Erythroblast (primary cell): Measurements from ENCODE around the gene RIF1.

ENCODE experiments used
- DNase-seq, 2 experiments: peaks; one replicate each; lab custom pipeline; 2025; lab: John Stamatoyannopoulos, UW
- GATA1 ChIP-seq: IDR thresholded peaks from 2 replicates; pipeline ENCODE4 v1.6.1; 2011; ENCODE audit warnings: low read depth, mild to moderate bottlenecking, control low read depth, low read length, moderate library complexity
- POLR2A ChIP-seq: IDR thresholded peaks from 2 replicates; pipeline ENCODE4 v1.6.1; 2011; ENCODE audit warnings: mild to moderate bottlenecking, low read length

Gene RIF1, protein sequence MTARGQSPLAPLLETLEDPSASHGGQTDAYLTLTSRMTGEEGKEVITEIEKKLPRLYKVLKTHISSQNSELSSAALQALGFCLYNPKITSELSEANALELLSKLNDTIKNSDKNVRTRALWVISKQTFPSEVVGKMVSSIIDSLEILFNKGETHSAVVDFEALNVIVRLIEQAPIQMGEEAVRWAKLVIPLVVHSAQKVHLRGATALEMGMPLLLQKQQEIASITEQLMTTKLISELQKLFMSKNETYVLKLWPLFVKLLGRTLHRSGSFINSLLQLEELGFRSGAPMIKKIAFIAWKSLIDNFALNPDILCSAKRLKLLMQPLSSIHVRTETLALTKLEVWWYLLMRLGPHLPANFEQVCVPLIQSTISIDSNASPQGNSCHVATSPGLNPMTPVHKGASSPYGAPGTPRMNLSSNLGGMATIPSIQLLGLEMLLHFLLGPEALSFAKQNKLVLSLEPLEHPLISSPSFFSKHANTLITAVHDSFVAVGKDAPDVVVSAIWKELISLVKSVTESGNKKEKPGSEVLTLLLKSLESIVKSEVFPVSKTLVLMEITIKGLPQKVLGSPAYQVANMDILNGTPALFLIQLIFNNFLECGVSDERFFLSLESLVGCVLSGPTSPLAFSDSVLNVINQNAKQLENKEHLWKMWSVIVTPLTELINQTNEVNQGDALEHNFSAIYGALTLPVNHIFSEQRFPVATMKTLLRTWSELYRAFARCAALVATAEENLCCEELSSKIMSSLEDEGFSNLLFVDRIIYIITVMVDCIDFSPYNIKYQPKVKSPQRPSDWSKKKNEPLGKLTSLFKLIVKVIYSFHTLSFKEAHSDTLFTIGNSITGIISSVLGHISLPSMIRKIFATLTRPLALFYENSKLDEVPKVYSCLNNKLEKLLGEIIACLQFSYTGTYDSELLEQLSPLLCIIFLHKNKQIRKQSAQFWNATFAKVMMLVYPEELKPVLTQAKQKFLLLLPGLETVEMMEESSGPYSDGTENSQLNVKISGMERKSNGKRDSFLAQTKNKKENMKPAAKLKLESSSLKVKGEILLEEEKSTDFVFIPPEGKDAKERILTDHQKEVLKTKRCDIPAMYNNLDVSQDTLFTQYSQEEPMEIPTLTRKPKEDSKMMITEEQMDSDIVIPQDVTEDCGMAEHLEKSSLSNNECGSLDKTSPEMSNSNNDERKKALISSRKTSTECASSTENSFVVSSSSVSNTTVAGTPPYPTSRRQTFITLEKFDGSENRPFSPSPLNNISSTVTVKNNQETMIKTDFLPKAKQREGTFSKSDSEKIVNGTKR (N-terminal part only)

DNA sequence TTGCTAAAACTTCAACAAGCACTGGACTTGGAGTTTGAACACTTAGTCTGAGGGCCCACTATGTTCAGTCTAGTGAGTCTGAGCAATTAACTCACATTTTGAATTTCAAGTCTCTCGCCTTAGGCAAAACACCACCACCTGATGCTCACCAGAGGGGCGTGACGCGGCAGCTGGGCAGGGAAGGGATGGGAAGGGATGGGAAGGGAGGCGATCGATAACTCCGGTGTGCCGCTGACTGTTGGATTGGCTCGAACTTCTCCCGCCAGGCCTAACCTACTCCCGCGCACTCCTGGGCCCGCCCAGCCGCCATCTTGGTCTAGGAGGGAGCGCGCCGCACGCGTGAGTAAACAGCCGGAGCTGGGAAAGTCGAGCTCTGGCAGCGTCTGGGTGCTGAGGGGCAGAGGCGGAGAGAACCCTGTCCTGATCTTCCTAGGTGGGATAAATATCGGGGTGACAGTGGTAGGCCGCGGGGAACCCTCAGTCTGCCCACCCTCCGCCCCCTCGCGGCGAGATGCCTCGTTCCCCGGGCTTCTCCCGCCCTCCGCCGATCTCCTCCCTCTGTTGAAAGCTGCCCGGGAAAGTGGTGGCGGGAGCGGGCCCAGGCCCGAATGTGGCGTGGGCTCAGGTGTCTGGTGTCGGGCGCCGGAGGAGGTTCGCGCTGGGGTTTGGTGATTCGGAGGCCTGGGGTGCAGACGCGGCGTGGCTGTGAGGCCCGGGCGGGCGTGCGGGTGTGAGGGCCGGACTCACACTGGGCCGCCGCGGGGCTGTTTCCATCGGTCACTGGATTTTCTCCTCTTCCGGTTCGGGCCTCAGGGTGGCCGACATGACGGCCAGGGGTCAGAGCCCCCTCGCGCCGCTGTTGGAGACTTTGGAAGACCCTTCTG, at the start of gene RIF1:
RIF1 (plus strand) TSS at position 302 of the 884 bp plus-strand sequence; CDS start at position 824, 522 bp downstream.
- DNase-seq = peak; percentile 92
- TF ChIP-seq GATA1 (no peak), POLR2A (peak; percentile 79)

DNA sequence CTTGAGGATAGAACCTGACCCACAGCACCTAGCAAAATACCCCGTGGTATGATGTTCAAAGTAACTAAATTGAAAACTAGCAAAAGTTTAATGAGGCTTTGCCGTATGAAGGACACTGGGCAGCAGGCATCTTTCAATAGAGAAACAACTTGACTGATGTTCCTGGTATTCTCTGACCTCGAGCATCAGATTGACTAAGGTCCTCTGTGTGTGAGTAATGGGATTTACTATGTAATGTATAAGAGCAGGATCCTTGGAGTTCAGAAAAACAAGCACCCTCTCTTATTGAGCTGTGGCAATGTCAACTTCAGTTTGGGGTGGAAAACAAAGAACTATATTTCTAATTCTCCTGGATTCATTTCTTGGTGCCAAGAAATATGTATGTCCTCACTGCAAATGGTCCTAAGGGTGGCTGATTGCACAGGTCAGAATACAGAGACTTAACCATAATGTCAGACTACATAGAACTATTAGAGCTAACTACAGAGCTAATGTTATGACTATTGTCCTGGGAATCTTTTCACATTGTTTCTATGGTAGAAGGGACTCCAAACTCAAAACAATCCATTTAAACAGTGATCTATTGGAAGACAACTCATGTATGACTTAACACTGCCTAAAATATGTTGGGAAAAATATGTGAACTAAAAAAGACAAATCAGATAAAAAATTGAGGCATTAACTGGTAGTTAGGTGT, 47.9 kb upstream of the RIF1 start:
- TF ChIP-seq POLR2A (no peak), GATA1 (no peak)
- no peak for DNase-seq

DNA sequence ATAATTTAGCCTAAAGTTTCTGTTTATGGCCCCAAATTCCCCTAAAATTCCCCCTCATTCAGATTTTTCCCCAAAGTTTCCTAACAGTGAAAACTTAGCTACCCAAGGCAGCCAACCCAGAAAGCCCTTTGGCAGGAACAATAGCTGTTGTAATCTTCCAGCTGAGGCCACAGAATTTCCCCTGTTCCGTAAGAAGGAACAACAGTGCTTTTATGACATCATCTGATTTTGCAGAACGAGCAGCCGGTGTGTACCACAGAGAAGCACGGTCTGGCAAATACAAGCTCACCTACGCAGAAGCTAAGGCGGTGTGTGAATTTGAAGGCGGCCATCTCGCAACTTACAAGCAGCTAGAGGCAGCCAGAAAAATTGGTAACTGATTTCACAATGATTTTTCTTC, 46.0 kb upstream of the RIF1 start:
- TF ChIP-seq GATA1 (no peak), POLR2A (no peak)
- no peak for DNase-seq

DNA sequence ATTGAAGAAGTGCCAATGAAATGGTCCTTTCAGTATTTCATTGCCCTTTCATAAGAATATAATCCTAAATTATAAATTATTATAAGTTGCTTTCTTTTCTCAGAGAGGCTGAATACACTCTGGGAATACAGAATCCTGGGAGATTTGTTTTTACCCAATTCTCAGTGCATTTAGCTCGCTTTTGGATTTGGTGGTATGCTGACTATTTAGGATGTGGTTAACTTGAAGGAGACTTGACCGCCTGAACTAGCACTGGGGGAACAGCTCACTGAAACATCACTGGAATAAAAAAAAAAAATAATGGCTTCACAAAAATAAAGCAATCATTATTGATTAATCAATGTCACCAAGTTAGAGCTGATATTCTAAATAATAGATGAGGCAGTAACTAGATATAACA, 42.1 kb upstream of the RIF1 start:
- TF ChIP-seq POLR2A = no peak
- no peak for TF ChIP-seq GATA1
- DNase-seq = no peak

DNA sequence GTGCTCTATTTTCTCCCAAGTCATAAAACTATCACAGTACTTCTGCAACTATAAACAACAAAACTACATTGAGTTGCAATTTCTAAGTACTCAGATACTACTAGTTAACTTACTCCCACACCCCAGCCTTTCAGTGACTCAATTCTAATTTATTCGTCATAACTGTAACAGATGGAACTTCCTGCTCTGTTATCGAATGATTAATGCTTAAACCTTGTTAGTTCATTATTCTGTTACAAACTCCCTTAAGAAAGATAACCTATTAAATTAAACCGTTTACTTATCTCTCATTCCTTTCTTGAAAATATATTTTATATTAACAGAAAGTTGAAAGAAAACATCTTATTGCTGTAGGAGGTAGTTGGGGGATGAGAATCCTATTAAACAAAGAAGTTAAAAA, 35.3 kb upstream of the RIF1 start:
- DNase-seq = peak; percentile 25 to 33
- no peak for TF ChIP-seq GATA1
- TF ChIP-seq POLR2A = no peak

DNA sequence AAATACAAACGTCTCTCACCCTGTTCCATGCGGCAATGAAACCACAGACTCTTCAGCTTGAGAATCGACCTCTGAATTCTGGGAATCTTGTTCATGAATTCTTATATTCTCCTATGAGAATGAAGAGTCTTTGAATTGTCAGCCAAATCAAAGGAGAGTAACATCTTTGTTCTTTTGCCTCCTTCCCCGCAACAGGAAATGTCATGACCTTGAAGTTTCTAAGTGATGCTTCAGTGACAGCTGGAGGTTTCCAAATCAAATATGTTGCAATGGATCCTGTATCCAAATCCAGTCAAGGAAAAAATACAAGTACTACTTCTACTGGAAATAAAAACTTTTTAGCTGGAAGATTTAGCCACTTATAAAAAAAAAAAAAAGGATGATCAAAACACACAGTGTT, 30.5 kb upstream of the RIF1 start:
- DNase-seq = no peak
- TF ChIP-seq GATA1 = no peak
- TF ChIP-seq POLR2A = no peak

DNA sequence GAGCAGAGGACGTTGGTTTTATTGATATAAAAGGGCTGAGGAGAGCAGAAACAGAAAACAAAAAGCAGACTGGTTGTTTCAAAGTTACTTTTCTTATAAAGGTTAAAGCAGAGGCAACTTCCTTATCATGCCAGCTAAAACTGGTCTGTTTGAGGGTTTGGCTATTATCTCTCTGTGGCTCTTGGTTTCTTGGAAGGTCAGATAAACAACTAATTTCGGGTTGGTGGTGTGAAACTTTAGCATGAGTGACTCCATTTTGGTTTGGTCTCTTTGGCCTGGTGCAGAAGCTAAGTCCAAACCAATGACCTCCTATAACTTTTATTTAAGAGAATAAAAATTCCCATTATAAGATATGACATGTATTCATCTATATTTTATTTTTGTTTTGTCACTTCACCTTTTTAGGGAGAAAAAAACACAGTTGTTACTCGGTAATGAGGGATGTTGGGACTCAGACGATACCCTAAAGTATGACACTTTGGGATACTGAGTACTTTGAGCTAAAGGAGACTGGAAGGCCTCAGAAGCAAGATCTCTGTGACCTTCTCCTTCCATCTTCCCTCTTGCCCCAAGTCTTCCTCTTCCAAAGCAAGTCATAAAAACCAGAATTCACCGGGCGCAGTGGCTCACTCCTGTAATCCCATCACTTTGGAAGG, 29.0 kb upstream of the RIF1 start:
- TF ChIP-seq POLR2A (no peak), GATA1 (no peak)
- DNase-seq = peak; percentile 65 to 88

DNA sequence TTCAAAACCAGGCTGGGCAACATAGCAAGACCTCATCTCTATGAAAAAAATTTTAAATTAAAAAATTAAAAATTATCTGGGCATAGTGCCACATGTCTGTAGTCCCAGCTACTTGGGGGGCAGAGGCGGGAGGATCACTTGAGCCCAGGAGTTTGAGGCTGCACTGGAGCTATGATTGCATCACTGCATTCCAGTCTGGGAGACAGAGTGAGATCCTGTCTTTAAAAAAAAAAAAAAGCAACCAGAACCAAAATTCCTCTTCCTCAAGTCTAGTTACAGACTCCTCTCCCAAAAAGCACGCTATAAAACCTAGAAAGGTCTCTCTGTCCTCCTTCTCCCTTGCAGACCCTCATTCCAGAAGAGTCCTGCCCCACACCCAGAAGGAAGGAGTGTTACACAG, 28.4 kb upstream of the RIF1 start:
- no peak for DNase-seq
- TF ChIP-seq GATA1 = no peak
- no peak for TF ChIP-seq POLR2A

DNA sequence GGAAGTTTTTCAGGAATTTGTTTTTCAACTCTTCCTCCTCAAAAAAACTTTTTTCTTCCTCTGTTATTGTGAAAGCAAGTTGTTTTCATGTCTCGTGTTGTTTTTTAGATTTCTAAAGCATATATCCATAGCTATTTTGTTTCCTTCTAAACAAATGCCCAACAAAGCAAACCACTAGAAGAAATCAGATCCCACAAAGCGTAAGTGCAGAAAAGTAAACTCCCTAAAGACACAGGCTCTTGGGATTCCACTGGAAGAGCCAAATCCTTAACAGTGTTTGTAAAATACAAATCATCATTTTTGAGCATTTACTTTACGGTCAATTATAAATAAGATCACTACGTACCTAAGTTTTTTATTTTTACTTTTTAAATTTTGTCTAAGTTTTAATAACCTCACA, 21.7 kb upstream of the RIF1 start:
- no peak for DNase-seq

DNA sequence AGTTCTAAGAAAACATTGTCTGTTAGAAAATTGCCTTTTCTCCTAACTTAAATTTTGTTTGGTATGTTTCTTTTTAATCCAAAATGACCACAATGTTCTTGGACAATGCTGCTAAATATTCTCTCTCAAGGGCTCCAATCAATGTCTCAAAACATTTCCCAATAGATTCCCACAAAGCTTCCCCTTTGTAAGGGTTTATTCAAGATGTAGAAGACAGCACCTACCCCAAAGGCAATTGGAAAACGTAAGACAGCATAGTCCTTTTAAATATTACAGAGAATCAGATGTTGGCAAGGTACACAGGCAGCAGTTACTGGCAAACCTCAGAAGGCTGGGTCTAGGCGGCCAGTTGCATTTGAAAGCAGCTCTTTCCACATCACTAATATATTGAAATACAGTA, 18.3 kb upstream of the RIF1 start:
- TF ChIP-seq GATA1 (no peak), POLR2A (no peak)
- DNase-seq = no peak

More for the DNA sequence above, 21.7 kb upstream of the RIF1 start:
- TF ChIP-seq GATA1 (no peak), POLR2A (no peak)

DNA sequence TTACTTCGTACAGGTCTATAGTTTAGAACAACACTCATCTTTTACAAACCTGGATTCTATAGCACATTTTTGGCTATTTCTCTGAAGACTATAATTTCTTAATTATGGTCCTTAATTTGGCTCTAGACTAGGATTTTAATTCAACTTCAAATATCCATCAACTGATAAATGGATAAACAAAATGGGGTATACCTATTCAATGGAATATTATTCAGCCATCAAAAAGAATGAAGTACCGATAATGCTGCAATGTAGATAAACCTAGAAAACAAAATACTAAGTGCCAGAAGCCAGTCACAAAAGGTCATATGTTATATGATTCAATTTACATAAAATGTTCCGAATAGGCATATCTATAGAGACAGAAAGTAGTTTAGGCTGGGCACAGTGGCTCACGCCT, 15.2 kb upstream of the RIF1 start:
- no peak for TF ChIP-seq GATA1
- no peak for TF ChIP-seq POLR2A
- no peak for DNase-seq
